Measurements from ENCODE around the gene ABCA3.

DNA sequence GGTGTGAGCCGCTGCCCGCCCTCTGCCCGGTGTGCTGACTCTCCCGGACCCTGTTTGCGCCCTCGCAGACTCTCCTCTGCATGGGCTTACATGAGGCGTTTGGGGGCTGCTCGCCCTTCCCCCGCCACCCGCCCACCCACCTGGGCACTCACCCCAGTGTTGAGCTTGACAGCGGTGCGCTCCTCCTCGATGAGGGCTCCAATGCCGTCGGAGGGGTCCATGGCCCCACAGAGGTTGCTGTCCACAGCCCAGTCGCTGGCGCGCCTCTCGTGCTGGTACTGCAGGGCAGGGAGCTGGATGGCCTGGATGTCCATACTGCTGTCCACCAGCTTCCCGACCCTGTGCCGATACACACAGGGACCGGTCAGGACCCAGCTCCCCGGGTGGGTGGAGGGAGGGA lies 51.2 kb downstream of the ABCA3 start:
- no peak for TF ChIP-seq POLR2AphosphoS5 (IDR thresholded peaks at IDR 0.05)
- TF ChIP-seq, protein P1, sequence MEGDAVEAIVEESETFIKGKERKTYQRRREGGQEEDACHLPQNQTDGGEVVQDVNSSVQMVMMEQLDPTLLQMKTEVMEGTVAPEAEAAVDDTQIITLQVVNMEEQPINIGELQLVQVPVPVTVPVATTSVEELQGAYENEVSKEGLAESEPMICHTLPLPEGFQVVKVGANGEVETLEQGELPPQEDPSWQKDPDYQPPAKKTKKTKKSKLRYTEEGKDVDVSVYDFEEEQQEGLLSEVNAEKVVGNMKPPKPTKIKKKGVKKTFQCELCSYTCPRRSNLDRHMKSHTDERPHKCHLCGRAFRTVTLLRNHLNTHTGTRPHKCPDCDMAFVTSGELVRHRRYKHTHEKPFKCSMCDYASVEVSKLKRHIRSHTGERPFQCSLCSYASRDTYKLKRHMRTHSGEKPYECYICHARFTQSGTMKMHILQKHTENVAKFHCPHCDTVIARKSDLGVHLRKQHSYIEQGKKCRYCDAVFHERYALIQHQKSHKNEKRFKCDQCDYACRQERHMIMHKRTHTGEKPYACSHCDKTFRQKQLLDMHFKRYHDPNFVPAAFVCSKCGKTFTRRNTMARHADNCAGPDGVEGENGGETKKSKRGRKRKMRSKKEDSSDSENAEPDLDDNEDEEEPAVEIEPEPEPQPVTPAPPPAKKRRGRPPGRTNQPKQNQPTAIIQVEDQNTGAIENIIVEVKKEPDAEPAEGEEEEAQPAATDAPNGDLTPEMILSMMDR (IDR thresholded peaks at IDR 0.05), result no peak

Measured in gastroesophageal sphincter (tissue), 3 donors.